ENCODE results near the gene TRAF2. TPM values are rescaled to one million over a fixed set of nuclear protein-coding genes. Genes with fewer than 3 reads are reported as not detected.
A peak's percentile ranks its signal among the peaks of the same experiment; 100 is the strongest.

TRAF2 gene
- total RNA-seq, 6 experiments from 2014 or later: 11.1 to 15.9 (median 13.6) TPM

GRCh38 chr9:136860529-136860928 is 25.8 kb upstream of the TRAF2 start:
- H3K4me3 Mint-ChIP-seq: no peak overlapping the region

GRCh38 chr9:136860933-136861873 is 25.1 kb upstream of the TRAF2 start:
- peaks cover 12% of the 10 kb centered on the region for H3K4me1 Mint-ChIP-seq (ENCODE audit: low read depth)
- no peak for DNase-seq
- no peaks in the 10 kb centered on the region for H3K27me3 Mint-ChIP-seq (ENCODE audit: insufficient read depth)
- H3K9me3 Mint-ChIP-seq: no peaks in the 10 kb centered on the region
- H3K36me3 Mint-ChIP-seq (ENCODE audit: low read depth): no peaks in the 10 kb centered on the region; the same call in 1 of the 2 replicates
- no peak overlapping the region for H3K4me3 Mint-ChIP-seq
- no peak overlapping the region for H3K27ac Mint-ChIP-seq
- TF ChIP-seq, protein P1, sequence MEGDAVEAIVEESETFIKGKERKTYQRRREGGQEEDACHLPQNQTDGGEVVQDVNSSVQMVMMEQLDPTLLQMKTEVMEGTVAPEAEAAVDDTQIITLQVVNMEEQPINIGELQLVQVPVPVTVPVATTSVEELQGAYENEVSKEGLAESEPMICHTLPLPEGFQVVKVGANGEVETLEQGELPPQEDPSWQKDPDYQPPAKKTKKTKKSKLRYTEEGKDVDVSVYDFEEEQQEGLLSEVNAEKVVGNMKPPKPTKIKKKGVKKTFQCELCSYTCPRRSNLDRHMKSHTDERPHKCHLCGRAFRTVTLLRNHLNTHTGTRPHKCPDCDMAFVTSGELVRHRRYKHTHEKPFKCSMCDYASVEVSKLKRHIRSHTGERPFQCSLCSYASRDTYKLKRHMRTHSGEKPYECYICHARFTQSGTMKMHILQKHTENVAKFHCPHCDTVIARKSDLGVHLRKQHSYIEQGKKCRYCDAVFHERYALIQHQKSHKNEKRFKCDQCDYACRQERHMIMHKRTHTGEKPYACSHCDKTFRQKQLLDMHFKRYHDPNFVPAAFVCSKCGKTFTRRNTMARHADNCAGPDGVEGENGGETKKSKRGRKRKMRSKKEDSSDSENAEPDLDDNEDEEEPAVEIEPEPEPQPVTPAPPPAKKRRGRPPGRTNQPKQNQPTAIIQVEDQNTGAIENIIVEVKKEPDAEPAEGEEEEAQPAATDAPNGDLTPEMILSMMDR (IDR thresholded peaks at IDR 0.05): no peak

More at GRCh38 chr9:136860529-136860928, 25.8 kb upstream of the TRAF2 start:
- TF ChIP-seq, protein P1 (IDR thresholded peaks at IDR 0.05): no peak
- Mint-ChIP-seq H3K36me3 (ENCODE audit: low read depth) (no peaks in the 10 kb centered on the region; the same call in 1 of the 2 replicates), H3K4me1 (ENCODE audit: low read depth) (peaks cover 12% of the 10 kb centered on the region), H3K9me3 (no peaks in the 10 kb centered on the region), H3K27me3 (ENCODE audit: insufficient read depth) (no peaks in the 10 kb centered on the region), H3K27ac (no peak overlapping the region)
- DNase-seq: no peak

DNA sequence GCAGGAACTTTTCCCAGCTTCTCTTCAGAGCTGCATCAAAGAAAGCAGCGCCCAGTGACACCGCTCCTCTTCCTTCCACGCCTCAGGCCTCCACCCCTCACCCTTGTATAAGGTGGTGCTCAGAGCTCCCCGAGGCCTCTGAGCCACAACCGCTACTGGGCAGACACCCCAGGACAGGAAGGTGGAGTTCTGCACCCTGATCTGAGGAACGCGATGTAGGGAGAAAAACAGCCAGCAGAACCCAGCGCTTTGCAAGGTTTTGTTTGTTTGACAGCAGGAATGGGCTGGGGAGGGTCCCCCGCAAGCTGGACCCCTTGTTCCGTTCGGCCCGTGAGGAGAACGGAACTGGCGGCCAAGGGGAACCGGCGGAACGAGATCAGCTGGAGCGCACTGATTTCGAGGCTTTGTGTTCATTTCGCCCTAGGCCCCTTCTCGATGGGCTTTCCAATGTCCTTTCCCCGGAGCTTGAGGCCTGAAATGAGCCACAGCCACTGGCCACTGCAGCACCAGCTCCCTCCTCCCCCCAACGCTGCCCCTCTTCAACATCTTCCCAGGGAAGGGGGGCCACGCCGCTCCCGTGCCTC is 24.4 kb upstream of the TRAF2 start:
- H3K27me3 Mint-ChIP-seq (ENCODE audit: insufficient read depth): no peaks in the 10 kb centered on the region
- TF ChIP-seq, protein P1 (IDR thresholded peaks at IDR 0.05): no peak
- no peaks in the 10 kb centered on the region; the same call in 1 of the 2 replicates for H3K36me3 Mint-ChIP-seq (ENCODE audit: low read depth)
- no peak for DNase-seq
- H3K9me3 Mint-ChIP-seq: no peaks in the 10 kb centered on the region
- H3K4me1 Mint-ChIP-seq (ENCODE audit: low read depth): peaks cover 12% of the 10 kb centered on the region
- no peak overlapping the region for H3K27ac Mint-ChIP-seq
- H3K4me3 Mint-ChIP-seq: no peak overlapping the region

GRCh38 chr9:136862849-136863622 is 23.3 kb upstream of the TRAF2 start:
- no peaks in the 10 kb centered on the region for H3K27me3 Mint-ChIP-seq (ENCODE audit: insufficient read depth)
- TF ChIP-seq, protein P1 (IDR thresholded peaks at IDR 0.05): no peak
- H3K4me3 Mint-ChIP-seq: no peak overlapping the region
- no peak for DNase-seq
- peaks cover 12% of the 10 kb centered on the region for H3K4me1 Mint-ChIP-seq (ENCODE audit: low read depth)
- H3K36me3 Mint-ChIP-seq (ENCODE audit: low read depth): peaks cover 6% of the 10 kb centered on the region; the same call in 1 of the 2 replicates
- H3K27ac Mint-ChIP-seq: no peak overlapping the region
- H3K9me3 Mint-ChIP-seq: peaks cover 4% of the 10 kb centered on the region; the same call in 1 of the 2 replicates

DNA sequence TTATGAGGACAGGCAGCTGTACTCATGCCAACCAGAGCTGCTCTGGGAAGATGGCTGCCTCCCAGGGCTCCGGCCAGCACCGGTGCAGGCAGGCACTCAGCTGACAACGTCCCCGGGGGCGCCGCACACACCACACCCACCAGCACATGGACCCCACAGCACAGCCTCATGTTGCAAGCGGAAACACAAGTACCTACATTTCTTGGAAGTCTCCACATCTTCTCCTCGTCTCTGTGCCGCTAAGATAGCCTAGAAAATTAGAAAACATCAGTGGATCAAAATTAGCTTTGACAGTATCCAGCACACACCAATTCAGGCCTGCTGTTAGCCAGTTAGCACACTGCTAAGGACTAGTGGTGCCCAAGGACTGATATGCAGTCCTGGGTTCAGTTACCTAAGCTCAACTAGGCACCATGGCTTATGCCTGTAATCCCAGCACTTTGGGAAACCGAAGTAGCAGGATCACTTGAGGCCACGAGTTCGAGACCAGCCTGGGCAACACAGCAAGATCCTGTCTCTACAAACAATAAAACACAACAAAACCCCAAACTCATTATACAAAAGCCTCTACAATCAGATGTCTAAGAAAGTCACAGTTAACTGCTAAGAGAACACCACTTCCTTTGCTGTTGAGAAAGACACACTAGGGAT is 22.6 kb upstream of the TRAF2 start:
- TF ChIP-seq, protein P1 (IDR thresholded peaks at IDR 0.05): no peak
- H3K9me3 Mint-ChIP-seq: peaks cover 5% of the 10 kb centered on the region
- no peaks in the 10 kb centered on the region; the same call in 1 of the 2 replicates for H3K27me3 Mint-ChIP-seq (ENCODE audit: insufficient read depth)
- peak overlapping the region; percentile 21; the same call in 1 of the 2 replicates for H3K27ac Mint-ChIP-seq
- no peak overlapping the region for H3K4me3 Mint-ChIP-seq
- no peak for DNase-seq
- H3K4me1 Mint-ChIP-seq (ENCODE audit: low read depth): peaks cover 12% of the 10 kb centered on the region
- peaks cover 11% of the 10 kb centered on the region for H3K36me3 Mint-ChIP-seq (ENCODE audit: low read depth)
